H9 (cell line): Measurements from ENCODE around the gene TMF1. TPM values are rescaled to one million over a fixed set of nuclear protein-coding genes. Genes with fewer than 3 reads are reported as not detected.

Source experiments
- DNase-seq: peaks from one replicate; pipeline ENCODE4 v3.0.0-alpha.2; 2017
- H2AFZ ChIP-seq: one replicate; pipeline ENCODE4 v1.6.1; 2013; ENCODE audit warnings: mild to moderate bottlenecking, low read length, control low read depth, moderate library complexity
- H2AK5ac ChIP-seq: 2 replicates; pipeline ENCODE4 v1.6.1; 2013; ENCODE audit warnings: low read length, control low read depth, mixed read lengths; ENCODE audit not compliant: insufficient read length
- H2BK120ac ChIP-seq: one replicate; pipeline ENCODE4 v1.6.1; 2013; ENCODE audit warnings: low read depth, mild to moderate bottlenecking, low read length, control low read depth, inconsistent platforms; ENCODE audit not compliant: poor library complexity, severe bottlenecking
- H2BK12ac ChIP-seq: 2 replicates; pipeline ENCODE4 v1.6.1; 2013; ENCODE audit warnings: low read length, control low read depth, mixed read lengths, low read depth; ENCODE audit not compliant: insufficient read length
- H2BK15ac ChIP-seq: 2 replicates; pipeline ENCODE4 v1.6.1; 2013; ENCODE audit warnings: low read depth, low read length, control low read depth
- H2BK20ac ChIP-seq: one replicate; pipeline ENCODE4 v1.6.1; 2013; ENCODE audit warnings: low read depth, mild to moderate bottlenecking, low read length, control low read depth, inconsistent platforms; ENCODE audit not compliant: poor library complexity, severe bottlenecking
- H2BK5ac ChIP-seq: 2 replicates; pipeline ENCODE4 v1.6.1; 2013; ENCODE audit warnings: low read length, control low read depth, mixed read lengths; ENCODE audit not compliant: insufficient read length
- H3K14ac ChIP-seq: 2 replicates; pipeline ENCODE4 v1.6.1; 2013; ENCODE audit warnings: low read length, control low read depth; ENCODE audit not compliant: insufficient read depth
- H3K18ac ChIP-seq: 2 replicates; pipeline ENCODE4 v1.6.1; 2013; ENCODE audit warnings: low read depth, mild to moderate bottlenecking, mixed read lengths, low read length, control low read depth; ENCODE audit not compliant: insufficient read length
- H3K23ac ChIP-seq: 2 replicates; pipeline ENCODE4 v1.6.1; 2013; ENCODE audit warnings: low read length, control low read depth, mixed read lengths, low read depth; ENCODE audit not compliant: insufficient read length
- H3K23me2 ChIP-seq: 2 replicates; pipeline ENCODE4 v1.6.1; 2013; ENCODE audit warnings: low read depth, mild to moderate bottlenecking, mixed read lengths, low read length, control low read depth; ENCODE audit not compliant: insufficient read length, poor library complexity, severe bottlenecking
- H3K27ac ChIP-seq: 2 replicates; pipeline ENCODE4 v1.5.1; 2013; ENCODE audit warnings: low read length, control low read depth, mixed read lengths, low read depth; ENCODE audit not compliant: insufficient read length
- H3K27me3 ChIP-seq: 2 replicates; pipeline ENCODE4 v1.6.1; 2013; ENCODE audit warnings: low read length, control low read depth, inconsistent platforms; ENCODE audit not compliant: insufficient read depth
- H3K4ac ChIP-seq: 2 replicates; pipeline ENCODE4 v1.6.1; 2013; ENCODE audit warnings: low read depth, mild to moderate bottlenecking, control low read depth, inconsistent platforms, low read length, moderate library complexity
- H3K4me1 ChIP-seq: 2 replicates; pipeline ENCODE4 v1.6.1; 2013; ENCODE audit warnings: low read length, control low read depth, inconsistent platforms; ENCODE audit not compliant: insufficient read depth
- H3K4me2 ChIP-seq: 2 replicates; pipeline ENCODE4 v1.6.1; 2013; ENCODE audit warnings: low read length, control low read depth, mixed read lengths; ENCODE audit not compliant: insufficient read length, insufficient read depth
- H3K56ac ChIP-seq: 2 replicates; pipeline ENCODE4 v1.6.1; 2013; ENCODE audit warnings: low read depth, mild to moderate bottlenecking, mixed read lengths, low read length, control low read depth; ENCODE audit not compliant: insufficient read length
- H3K79me1 ChIP-seq: 2 replicates; pipeline ENCODE4 v1.6.1; 2013; ENCODE audit warnings: low read depth, mild to moderate bottlenecking, moderate library complexity, low read length, control low read depth, inconsistent platforms; ENCODE audit not compliant: insufficient read depth, poor library complexity, severe bottlenecking
- H3K79me2 ChIP-seq: 2 replicates; pipeline ENCODE4 v1.6.1; 2013; ENCODE audit warnings: low read length, control low read depth, inconsistent platforms; ENCODE audit not compliant: insufficient read depth
- H3K9ac ChIP-seq: 2 replicates; pipeline ENCODE4 v1.6.1; 2013; ENCODE audit warnings: low read length, control low read depth, mixed read lengths; ENCODE audit not compliant: insufficient read length; ENCODE audit errors: extremely low read depth
- H3K9me3 ChIP-seq: one replicate; pipeline ENCODE4 v1.6.1; 2013; ENCODE audit warnings: low read depth, low read length, inconsistent platforms; ENCODE audit not compliant: control insufficient read depth
- H3T11ph ChIP-seq: one replicate; pipeline ENCODE4 v1.6.1; 2013; ENCODE audit warnings: mild to moderate bottlenecking, low read length, control low read depth, inconsistent platforms
- H4K20me1 ChIP-seq: one replicate; pipeline ENCODE4 v1.6.1; 2013; ENCODE audit not compliant: control insufficient read depth, insufficient read length, insufficient read depth
- H4K5ac ChIP-seq: 2 replicates; pipeline ENCODE4 v1.6.1; 2013; ENCODE audit warnings: low read depth, mild to moderate bottlenecking, mixed read lengths, low read length, control low read depth; ENCODE audit not compliant: insufficient read length
- H4K8ac ChIP-seq: replicated peaks from 2 replicates; pipeline ENCODE4 v1.6.1; 2013; ENCODE audit warnings: low read length, control low read depth, mixed read lengths, low read depth; ENCODE audit not compliant: insufficient read length
- H4K91ac ChIP-seq: 2 replicates; pipeline ENCODE4 v1.6.1; 2013; ENCODE audit warnings: low read depth, mild to moderate bottlenecking, moderate library complexity, mixed read lengths, low read length, control low read depth; ENCODE audit not compliant: insufficient read length
- H3K27ac Mint-ChIP-seq, 3 experiments: 2 replicates in 2 of 3; 3 replicates in 1 of 3; pipeline ENCODE4 v1.8.0; 2020 to 2021; ENCODE audit warnings: mixed read lengths in 3 of 3, mild to moderate bottlenecking in 1 of 3, moderate library complexity in 1 of 3
- H3K27me3 Mint-ChIP-seq: 2 replicates; pipeline ENCODE4 v1.8.0; 2021; ENCODE audit warnings: low read depth, mild to moderate bottlenecking, moderate library complexity, mixed read lengths
- H3K36me3 Mint-ChIP-seq, 3 experiments: 2 replicates in 2 of 3; 3 replicates in 1 of 3; pipeline ENCODE4 v1.8.0; 2020 to 2021; ENCODE audit warnings: low read depth in 3 of 3, mixed read lengths in 3 of 3; ENCODE audit not compliant: insufficient read depth in 1 of 3
- H3K4me1 Mint-ChIP-seq, 2 experiments: 2 replicates each; pipeline ENCODE4 v1.8.0; 2020; ENCODE audit warnings: mixed read lengths in 2 of 2
- H3K4me3 Mint-ChIP-seq, 2 experiments: 2 replicates in 1 of 2; 3 replicates in 1 of 2; pipeline ENCODE4 v1.8.0; 2020 to 2021; ENCODE audit warnings: mild to moderate bottlenecking in 2 of 2, mixed read lengths in 2 of 2, moderate library complexity in 1 of 2
- H3K9me3 Mint-ChIP-seq, 2 experiments: 2 replicates in 1 of 2; 3 replicates in 1 of 2; pipeline ENCODE4 v1.8.0; 2020; ENCODE audit warnings: mild to moderate bottlenecking in 2 of 2, mixed read lengths in 2 of 2, moderate library complexity in 1 of 2
- WGBS: extraction: QIAGEN DNeasy Blood & Tissue Kit; methylation state at CpG from one replicate; pipeline ENCODE4 v1.1.7; 2013; ENCODE audit warnings: missing lambda C conversion rate, low lambda C conversion rate, mixed read lengths; ENCODE audit not compliant: insufficient read length; ENCODE audit errors: extremely low coverage; 5-methylcytosine and 5-hydroxymethylcytosine counted together
- total RNA-seq: library from RNA; stranded (reverse); gene quantifications from 2 replicates; pipeline ENCODE4 v1.2.1, GENCODE V29; 2021
- TF ChIP-seq, protein P1 (sequence below): fragments of 200-600 bp; sonication (generic); conservative IDR thresholded peaks from 3 replicates; pipeline ENCODE4 v1.8.0; 2021; ENCODE audit warnings: antibody characterized with exemption, mild to moderate bottlenecking

Gene TMF1
- total RNA-seq, 1 experiment from 2014 or later: 21.9 TPM

DNA sequence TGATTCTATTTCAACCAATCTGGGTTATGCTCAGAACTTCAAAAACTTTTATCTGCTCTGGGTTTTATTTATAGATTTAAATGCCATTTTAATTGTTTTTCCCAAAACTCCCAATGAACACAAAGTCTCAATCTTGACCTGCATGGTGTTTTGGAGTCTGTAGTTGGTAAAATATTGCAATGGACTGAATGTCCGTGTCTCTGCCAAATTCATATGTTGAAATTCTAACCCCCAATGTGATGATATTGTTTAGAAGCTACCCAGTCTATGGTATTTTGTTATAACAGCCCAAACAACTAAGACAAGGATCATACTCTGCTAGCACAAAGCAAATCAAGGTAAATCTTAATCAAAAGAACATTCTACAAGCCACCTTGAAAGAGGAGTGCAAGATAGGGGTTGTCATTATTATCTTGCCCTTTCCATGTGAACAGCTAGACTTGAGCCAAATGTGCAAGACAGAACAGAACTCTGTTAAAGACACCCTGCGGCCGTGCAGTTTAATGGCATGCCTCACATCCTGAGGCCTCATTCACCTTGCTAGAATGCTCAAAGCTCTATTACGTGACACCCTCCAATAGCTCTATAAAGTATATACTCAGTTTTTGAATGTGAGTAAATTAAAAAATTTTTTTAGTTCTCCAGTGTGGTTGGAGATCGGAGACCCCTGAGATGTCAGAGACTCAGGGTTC is 46.2 kb downstream of the TMF1 start:
- Histone ChIP-seq H3K23me2 (no peaks in the 10 kb centered on the region), H3K4me1 (peaks cover 6% of the 10 kb centered on the region; the same call in 1 of the 2 replicates), H2BK120ac (no peak overlapping the region), H2BK5ac (no peak overlapping the region), H3K18ac (no peak overlapping the region), H2AK5ac (no peak overlapping the region), H3K9me3 (no peaks in the 10 kb centered on the region), H3K9ac (no peak overlapping the region), H3T11ph (no peak overlapping the region), H2AFZ (no peak overlapping the region), H3K79me1 (no peaks in the 10 kb centered on the region), H2BK12ac (no peak overlapping the region), H3K27ac (no peak overlapping the region), H3K14ac (no peak overlapping the region), H4K8ac (no peak overlapping the region), H2BK15ac (no peak overlapping the region), H2BK20ac (peak overlapping the region; percentile 34), H3K4me2 (no peak overlapping the region), H3K56ac (no peak overlapping the region), H4K5ac (no peak overlapping the region), H4K91ac (no peak overlapping the region), H3K79me2 (no peaks in the 10 kb centered on the region), H3K27me3 (no peaks in the 10 kb centered on the region), H3K23ac (no peak overlapping the region), H4K20me1 (no peaks in the 10 kb centered on the region), H3K4ac (no peak overlapping the region)
- no peak overlapping the region for H3K4me3 Mint-ChIP-seq
- peaks cover 27 to 28% of the 10 kb centered on the region in 2 experiments for H3K4me1 Mint-ChIP-seq
- H3K36me3 Mint-ChIP-seq: peaks cover 19 to 67% (median 35%) of the 10 kb centered on the region in 3 experiments
- no CpG with 5 or more reads among the region's 5 CpGs for WGBS
- H3K27ac Mint-ChIP-seq: no peak overlapping the region; a peak in 2 of 7 replicates
- no peaks in the 10 kb centered on the region for H3K9me3 Mint-ChIP-seq
- DNase-seq: no peak
- TF ChIP-seq, protein P1, sequence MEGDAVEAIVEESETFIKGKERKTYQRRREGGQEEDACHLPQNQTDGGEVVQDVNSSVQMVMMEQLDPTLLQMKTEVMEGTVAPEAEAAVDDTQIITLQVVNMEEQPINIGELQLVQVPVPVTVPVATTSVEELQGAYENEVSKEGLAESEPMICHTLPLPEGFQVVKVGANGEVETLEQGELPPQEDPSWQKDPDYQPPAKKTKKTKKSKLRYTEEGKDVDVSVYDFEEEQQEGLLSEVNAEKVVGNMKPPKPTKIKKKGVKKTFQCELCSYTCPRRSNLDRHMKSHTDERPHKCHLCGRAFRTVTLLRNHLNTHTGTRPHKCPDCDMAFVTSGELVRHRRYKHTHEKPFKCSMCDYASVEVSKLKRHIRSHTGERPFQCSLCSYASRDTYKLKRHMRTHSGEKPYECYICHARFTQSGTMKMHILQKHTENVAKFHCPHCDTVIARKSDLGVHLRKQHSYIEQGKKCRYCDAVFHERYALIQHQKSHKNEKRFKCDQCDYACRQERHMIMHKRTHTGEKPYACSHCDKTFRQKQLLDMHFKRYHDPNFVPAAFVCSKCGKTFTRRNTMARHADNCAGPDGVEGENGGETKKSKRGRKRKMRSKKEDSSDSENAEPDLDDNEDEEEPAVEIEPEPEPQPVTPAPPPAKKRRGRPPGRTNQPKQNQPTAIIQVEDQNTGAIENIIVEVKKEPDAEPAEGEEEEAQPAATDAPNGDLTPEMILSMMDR: no peak
- no peaks in the 10 kb centered on the region for H3K27me3 Mint-ChIP-seq
